Kidney epithelial cell (primary cell): Measurements from ENCODE around the gene MC1R. TPM values are rescaled to one million over a fixed set of nuclear protein-coding genes. Genes with fewer than 3 reads are reported as not detected.

Experiments
- DNase-seq: peaks from one replicate; pipeline ENCODE4 v3.0.0-alpha.2; 2010; ENCODE audit warnings: low read depth
- H3K27me3 ChIP-seq: 2 replicates; pipeline ENCODE4 v1.6.0; 2011; ENCODE audit warnings: low read length; ENCODE audit not compliant: control insufficient read depth, insufficient read depth
- H3K36me3 ChIP-seq: 2 replicates; pipeline ENCODE4 v1.5.1; 2011; ENCODE audit warnings: low read length; ENCODE audit not compliant: control insufficient read depth, insufficient read depth
- H3K4me3 ChIP-seq: 2 replicates; pipeline ENCODE4 v1.5.1; 2011; ENCODE audit warnings: low read depth, mild to moderate bottlenecking, control low read depth, low read length
- CTCF ChIP-seq: IDR thresholded peaks from 2 replicates; pipeline ENCODE4 v1.5.1; 2011; ENCODE audit warnings: mild to moderate bottlenecking, moderate library complexity, low read length, control low read depth, inconsistent platforms; ENCODE audit not compliant: insufficient read depth, poor library complexity, severe bottlenecking
- total RNA-seq: library from RNA; depleted of rRNA; stranded (reverse); fragments of >200 nt; gene quantifications from 2 replicates; pipeline ENCODE4 v1.2.3, GENCODE V29; 2015

The MC1R gene
- total RNA-seq, 1 donor from 2014 or later, result 3.0 TPM

DNA sequence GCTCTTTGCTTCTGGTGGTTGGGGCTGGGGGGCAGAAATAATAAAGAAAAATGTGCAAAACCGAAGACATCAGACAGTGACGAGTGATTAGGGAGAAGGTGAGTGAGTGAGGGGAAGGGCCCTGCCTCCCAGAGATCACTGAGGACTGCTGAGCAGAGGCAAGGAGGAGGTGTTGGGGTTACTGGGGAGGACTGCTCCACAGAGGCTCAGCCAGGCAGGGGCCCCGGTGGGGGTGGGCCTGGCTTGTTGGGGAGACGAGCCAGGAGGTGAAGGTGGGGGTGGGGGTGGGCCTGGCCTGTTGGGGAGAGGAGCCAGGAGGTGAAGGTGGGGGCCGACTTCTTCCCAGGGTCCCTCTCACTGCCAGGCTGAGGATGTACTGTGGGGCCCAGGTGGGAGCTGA is 27.9 kb downstream of the MC1R start:
- no peak for DNase-seq
- no peaks in the 10 kb centered on the region for H3K36me3 ChIP-seq
- H3K27me3 ChIP-seq, result no peaks in the 10 kb centered on the region
- H3K4me3 ChIP-seq, result no peak overlapping the region
- TF ChIP-seq CTCF, result no peak

DNA sequence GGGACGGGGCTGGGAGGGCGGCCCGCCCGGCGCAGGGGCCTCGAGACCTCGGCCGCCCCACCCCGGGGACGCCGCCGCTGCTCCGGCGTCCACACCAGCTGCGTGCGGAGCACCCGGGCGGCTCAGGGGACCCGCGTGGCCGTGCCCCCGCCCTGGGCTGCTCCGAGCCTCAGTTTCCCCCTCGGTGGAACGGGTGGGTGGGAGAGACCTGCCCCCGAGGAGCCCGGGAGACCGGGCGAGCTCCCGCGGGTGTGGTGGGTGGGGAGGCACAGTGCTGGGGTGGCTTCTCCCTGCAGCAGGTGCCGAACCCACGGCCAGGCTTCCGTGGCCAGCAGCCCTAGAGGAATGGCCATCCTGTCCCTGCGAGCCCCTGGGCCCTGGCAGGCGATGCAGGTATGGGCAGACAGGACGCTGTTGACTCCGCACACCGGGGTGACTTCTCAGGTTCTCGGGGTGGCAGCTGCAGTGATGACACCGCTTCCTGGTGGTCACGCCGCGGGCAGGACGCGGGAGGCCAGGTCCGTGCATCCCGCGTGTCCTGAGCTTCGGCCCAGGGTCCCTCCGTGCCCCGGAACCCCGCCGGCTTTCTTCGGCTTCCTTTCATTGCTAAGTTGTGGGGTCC is 30.6 kb downstream of the MC1R start:
- Histone ChIP-seq H3K4me3 (peak overlapping the region; percentile 82), H3K27me3 (no peaks in the 10 kb centered on the region), H3K36me3 (no peaks in the 10 kb centered on the region)
- no peak for DNase-seq
- TF ChIP-seq CTCF, result no peak

DNA sequence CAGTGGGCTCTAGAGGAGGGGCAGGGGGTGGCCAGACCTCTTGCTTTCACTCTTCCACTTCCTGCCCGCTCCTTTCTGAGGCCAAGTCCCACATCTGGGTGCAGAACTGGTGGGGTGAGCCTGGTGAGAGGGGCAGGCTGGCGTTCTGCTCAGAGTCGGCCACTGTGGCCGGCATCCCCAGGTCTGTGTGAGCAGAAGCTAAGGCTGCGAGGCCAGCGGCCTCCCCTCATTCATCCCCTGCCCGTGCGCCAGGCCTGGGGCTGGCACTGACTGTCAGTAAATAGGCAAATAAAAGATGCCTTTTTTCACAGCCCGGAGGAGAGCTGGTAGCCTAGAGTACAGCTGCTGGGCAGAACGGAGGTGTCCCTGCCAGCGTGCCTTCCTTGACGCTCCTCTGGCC is 31.1 kb downstream of the MC1R start:
- DNase-seq, result no peak

GRCh38 chr16:89951509-89951908 is 32.8 kb downstream of the MC1R start:
- DNase-seq, result no peak
- TF ChIP-seq CTCF, result no peak
- no peaks in the 10 kb centered on the region for H3K27me3 ChIP-seq
- H3K36me3 ChIP-seq, result no peaks in the 10 kb centered on the region
- H3K4me3 ChIP-seq, result no peak overlapping the region

More for the DNA sequence above, 31.1 kb downstream of the MC1R start:
- TF ChIP-seq CTCF, result no peak
- Histone ChIP-seq H3K4me3 (peak overlapping the region; percentile 82), H3K27me3 (no peaks in the 10 kb centered on the region), H3K36me3 (no peaks in the 10 kb centered on the region)

DNA sequence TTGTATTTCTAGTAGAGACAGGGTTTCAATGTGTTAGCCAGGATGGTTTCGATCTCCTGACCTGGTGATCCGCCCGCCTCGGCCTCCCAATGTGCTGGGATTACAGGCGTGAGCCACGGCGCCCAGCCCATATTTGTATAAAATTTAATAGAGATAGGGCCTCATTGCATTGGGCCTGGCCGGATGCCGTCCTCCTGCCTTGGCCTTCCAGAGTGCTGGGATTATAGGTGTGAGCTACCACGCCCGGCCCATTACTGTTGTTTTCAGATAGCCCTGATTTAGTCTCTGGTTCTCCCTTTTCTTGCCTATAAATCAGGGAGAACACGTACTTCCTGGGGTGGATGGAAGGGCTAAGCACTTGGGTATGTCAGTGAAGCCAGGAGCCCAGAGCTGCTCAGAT is 33.4 kb downstream of the MC1R start:
- TF ChIP-seq CTCF, result no peak
- DNase-seq, result no peak
- no peaks in the 10 kb centered on the region for H3K36me3 ChIP-seq

DNA sequence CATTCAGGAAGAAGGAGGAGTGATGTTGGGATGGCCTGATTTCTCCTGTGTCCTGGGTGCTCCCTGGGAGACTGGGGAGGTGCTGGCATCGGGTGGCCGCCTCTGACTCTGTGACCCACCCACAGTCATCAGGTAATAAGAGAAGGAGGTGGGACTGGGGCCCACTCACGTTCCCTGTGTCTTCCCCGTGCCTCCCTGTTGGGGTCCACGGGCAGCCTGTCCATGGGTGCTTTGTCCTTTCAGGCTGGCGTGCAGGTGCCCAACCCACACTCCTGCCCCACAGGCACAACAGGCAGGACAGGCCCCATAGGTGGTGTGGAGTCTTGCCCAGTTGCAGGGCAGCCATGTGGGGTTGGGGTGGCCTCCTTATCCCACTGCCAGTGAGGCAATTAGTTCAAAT is 33.9 kb downstream of the MC1R start:
- no peak for DNase-seq
- Histone ChIP-seq H3K27me3 (no peaks in the 10 kb centered on the region), H3K4me3 (no peak overlapping the region), H3K36me3 (no peaks in the 10 kb centered on the region)
- TF ChIP-seq CTCF, result no peak

More for the DNA sequence above, 33.4 kb downstream of the MC1R start:
- Histone ChIP-seq H3K4me3 (no peak overlapping the region), H3K27me3 (no peaks in the 10 kb centered on the region)
